Cardiac atrium fibroblast (primary cell): ENCODE results near the gene TM7SF2. TPM values are rescaled to one million over a fixed set of nuclear protein-coding genes. Genes with fewer than 3 reads are reported as not detected.

Experiments used
- total RNA-seq: library from RNA; depleted of rRNA; stranded (reverse); fragments of >200 nt; gene quantifications from 2 replicates; pipeline ENCODE4 v1.2.3, GENCODE V29; 2015

TM7SF2 gene
- 10.2 and 29.6 TPM in 2 replicates for total RNA-seq

DNA sequence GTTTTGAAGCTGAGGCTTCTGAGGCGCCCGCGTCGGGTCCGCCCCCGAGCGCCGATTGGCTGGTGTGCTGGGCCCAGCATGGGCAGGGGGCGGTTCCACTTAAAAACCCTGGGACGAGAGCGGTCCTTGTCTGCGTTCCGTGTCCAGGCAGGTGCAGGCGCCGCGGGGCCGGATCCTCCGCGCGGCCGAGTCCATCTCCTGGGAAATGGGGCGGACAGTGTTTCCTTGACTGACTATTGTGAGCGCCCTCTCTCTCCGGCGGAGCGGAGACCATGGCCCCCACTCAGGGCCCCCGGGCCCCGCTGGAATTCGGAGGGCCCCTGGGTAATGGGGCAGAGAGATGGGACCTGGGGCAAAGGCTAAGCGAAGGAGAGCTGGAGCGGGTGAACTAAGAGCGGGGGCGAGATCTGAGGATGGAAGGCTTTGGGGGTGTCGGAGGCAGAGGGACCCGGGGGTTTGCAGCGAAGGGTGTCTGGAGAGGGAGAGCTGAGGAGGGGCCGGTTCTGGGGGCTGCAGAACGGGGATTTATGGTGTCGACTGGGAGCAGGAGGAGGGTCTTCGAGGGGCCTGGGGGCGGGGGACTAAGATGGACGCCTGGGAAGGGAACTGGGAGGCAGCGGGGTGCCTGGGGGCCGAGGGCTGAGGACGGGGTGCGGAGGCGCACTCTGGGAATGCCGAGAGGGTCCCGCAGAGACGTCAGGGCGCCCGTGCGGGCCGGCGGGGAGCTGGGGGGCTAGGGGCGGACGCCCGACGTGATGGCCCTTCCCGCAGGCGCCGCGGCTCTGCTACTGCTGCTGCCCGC is at the start of gene TM7SF2:
TSS of gene TM7SF2 (plus strand) at position 129 of the 802 bp plus-strand sequence. CDS start at position 273, 144 bp downstream.

DNA sequence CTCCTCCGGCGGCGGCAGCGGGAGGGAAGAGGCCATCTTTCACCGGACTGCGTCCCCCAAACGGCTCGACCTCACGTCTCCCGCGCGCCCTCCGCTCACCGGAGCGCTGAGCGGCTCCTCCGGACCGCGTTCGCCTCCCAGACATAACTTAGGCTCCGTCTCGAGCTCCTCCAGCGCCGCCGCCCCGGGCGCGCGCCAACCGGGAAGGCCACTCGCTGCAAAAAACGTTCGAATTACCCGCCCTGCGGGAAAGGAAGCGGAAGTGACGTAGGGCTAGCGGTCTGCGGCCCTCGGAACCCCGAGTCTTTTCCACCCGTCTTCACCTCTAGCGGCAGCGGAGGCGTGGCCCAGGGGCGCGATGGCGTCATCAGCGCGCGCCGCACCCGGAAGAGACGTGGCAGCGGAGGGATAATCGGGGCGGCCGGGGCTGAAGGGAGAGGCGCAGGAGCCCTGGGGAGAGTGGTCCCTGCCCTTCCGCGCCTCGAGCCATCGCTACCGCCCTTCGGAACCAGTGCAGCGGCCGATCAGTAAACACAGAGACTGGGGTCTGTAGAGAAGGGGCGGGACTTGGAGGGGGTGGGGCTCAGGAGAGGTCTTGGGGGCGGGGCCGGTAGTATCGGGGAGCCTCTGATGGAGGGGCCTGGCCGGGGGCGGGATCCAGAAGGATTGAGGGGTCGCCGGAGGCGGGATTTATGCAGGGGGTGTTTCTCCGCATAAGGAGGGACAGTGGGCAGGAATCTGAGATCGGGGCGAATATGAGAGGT is 27.7 kb upstream of the TM7SF2 start, which contains the start of the genes CDCA5 and ZFPL1:
TSS of gene CDCA5 (minus strand) at position 207 of the 764 bp plus-strand sequence. CDS start at position 145, 62 bp downstream.
TSS of gene ZFPL1 (plus strand) at position 389 of the 764 bp plus-strand sequence. CDS start 477 bp downstream, outside the sequence.

DNA sequence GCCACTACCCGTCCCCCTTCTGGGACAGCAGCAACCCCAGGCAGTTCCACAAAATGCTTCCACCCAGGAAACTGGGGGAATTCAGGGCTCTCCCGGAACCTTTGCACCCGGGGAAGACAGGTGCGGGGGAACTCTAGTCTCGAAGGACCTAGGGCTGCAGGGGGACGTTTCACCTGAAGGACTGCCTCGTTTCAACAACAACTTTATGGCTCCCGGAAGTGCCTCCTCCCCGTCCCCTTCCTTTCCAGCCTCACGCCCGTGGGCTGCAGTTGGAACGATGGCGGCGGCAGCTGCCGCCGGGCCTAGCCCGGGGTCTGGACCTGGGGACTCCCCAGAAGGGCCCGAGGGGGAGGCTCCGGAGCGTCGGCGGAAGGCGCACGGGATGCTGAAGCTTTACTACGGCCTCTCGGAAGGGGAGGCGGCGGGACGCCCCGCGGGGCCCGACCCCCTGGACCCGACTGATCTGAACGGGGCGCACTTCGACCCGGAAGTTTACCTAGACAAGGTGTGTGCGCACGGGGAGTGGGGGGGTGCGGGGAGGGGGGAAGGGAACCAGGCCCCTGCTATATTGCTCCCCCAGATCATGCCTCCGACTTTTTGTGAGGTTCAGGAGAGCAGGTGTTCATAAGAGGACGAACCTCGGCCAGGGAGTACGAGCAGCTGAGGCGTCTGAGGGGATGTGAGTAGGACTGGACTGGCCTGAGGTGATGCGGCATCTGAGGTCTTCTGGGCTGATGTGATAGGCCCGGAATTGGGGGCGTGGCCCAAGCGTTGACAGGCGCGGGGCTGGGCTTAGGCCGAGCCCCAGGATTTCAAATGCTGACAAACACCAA is 15.5 kb upstream of the TM7SF2 start, which contains the start of gene VPS51:
TSS of gene VPS51 (plus strand) at position 241 of the 833 bp plus-strand sequence. CDS start at position 278, 37 bp downstream.

DNA sequence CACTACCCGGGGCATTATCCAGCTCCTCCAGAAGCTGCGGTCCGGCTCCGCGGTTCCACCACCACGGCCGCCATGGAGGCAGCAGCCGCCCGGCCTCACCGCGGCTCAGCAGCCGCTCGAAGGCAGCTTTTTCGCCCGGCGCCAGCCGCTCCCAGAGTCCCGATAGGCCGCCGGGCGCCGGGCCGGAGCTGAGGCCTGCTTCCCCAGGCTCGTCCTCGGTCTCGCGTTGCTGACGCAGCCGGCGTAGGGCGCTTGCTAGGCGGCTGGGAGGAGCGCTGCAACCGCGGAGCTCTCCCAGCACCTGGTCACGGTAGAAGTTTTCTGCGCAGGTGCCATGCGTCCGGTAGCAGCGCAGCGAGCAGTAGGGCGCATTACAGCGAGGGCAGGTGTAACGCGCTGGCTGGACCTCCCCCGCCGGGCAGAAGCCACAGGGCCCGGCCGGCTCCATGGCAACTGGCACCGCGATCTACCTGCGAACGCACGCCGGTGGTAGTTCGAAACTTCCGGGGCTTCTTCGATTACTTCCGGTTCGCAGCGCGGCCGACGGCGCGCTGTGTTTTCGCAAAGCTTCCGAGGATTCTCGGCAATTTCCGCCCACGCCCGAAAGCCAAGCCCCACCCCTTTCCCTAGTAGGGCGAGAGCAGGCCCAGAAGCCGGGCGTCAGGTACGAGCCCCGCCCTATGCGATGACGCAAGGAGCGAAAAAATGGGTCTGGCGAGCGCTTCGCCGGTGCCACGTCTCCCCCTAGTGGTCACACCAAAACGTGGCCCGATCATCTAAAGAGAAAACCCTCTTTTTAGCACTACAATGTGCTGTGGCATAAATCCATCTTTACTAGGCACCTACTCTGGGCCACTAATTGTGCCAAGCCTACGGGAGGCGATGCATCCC is 5.8 kb downstream of the TM7SF2 start, which contains the start of gene ZNHIT2:
TSS of gene ZNHIT2 (minus strand) at position 496 of the 891 bp plus-strand sequence. CDS start at position 448, 48 bp downstream.

GRCh38 chr11:65121865-65122696 is 10.4 kb downstream of the TM7SF2 start, which contains the start of the genes FAU and MRPL49:
TSS of gene FAU (minus strand) at chr11:65122134. CDS start at chr11:65121813, 321 bp downstream.
TSS of gene MRPL49 (plus strand) at chr11:65122321. CDS start at chr11:65122347, 26 bp downstream.

GRCh38 chr11:65134240-65134951 is 22.7 kb downstream of the TM7SF2 start, which contains the start of gene SYVN1:
TSS of gene SYVN1 (minus strand) at chr11:65134519. CDS start at chr11:65133601, 918 bp downstream.

Other genes starting within 250 kb of the TM7SF2 start
- 63.7 and 84.1 TPM in 2 replicates for gene EHD1, start 233.3 kb upstream of the TM7SF2 start, total RNA-seq
- 13.2 and 18.1 TPM in 2 replicates for gene ATG2A, start 194.7 kb upstream of the TM7SF2 start, total RNA-seq
- gene PPP2R5B, start 187.2 kb upstream of the TM7SF2 start, total RNA-seq: 24.9 and 27.9 TPM in 2 replicates
- 2.6 TPM in 1 of 2 replicates, not detected in the other for gene GPHA2, start 176.0 kb upstream of the TM7SF2 start, total RNA-seq
- gene MAJIN, start 139.8 kb upstream of the TM7SF2 start, total RNA-seq: not detected in 2 replicates
- 0.16 TPM in 1 of 2 replicates, not detected in the other for gene BATF2, start 114.9 kb upstream of the TM7SF2 start, total RNA-seq
- gene ARL2, start 97.7 kb upstream of the TM7SF2 start, total RNA-seq: 97.5 and 157 TPM in 2 replicates
- gene SNX15, start 84.4 kb upstream of the TM7SF2 start, total RNA-seq: 10.0 and 12.8 TPM in 2 replicates
- gene SAC3D1, start 70.7 kb upstream of the TM7SF2 start, total RNA-seq: 10.4 and 10.5 TPM in 2 replicates
- gene NAALADL1, start 53.3 kb upstream of the TM7SF2 start, total RNA-seq: 19.1 and 24.6 TPM in 2 replicates
- gene CDCA5, start 27.8 kb upstream of the TM7SF2 start, total RNA-seq: 5.8 and 15.9 TPM in 2 replicates
- gene ZFPL1, start 27.6 kb upstream of the TM7SF2 start, total RNA-seq: 52.3 and 67.3 TPM in 2 replicates
- gene VPS51, start 15.7 kb upstream of the TM7SF2 start, total RNA-seq: 231 and 236 TPM in 2 replicates
- 10.1 and 13.8 TPM in 2 replicates for gene ZNHIT2, start 5.8 kb downstream of the TM7SF2 start, total RNA-seq
- gene FAU, start 10.3 kb downstream of the TM7SF2 start, total RNA-seq: 367 and 443 TPM in 2 replicates
- 35.7 and 41.5 TPM in 2 replicates for gene MRPL49, start 10.4 kb downstream of the TM7SF2 start, total RNA-seq
- gene SYVN1, start 22.6 kb downstream of the TM7SF2 start, total RNA-seq: 37.7 and 49.2 TPM in 2 replicates
- gene SPDYC, start 58.4 kb downstream of the TM7SF2 start, total RNA-seq: not detected in 2 replicates
- gene CAPN1, start 70.1 kb downstream of the TM7SF2 start, total RNA-seq: 134 and 170 TPM in 2 replicates
- 2.7 and 5.3 TPM in 2 replicates for gene POLA2, start 150.1 kb downstream of the TM7SF2 start, total RNA-seq
- 53.5 and 69.1 TPM in 2 replicates for gene CDC42EP2, start 203.0 kb downstream of the TM7SF2 start, total RNA-seq
- gene DPF2, start 222.0 kb downstream of the TM7SF2 start, total RNA-seq: 34.7 and 38.4 TPM in 2 replicates
- gene TIGD3, start 242.9 kb downstream of the TM7SF2 start, total RNA-seq: 0.49 TPM in 1 of 2 replicates, not detected in the other